ENCODE results near the gene CHST14. TPM values are rescaled to one million over a fixed set of nuclear protein-coding genes. Genes with fewer than 3 reads are reported as not detected.

Gene CHST14
- total RNA-seq, 2 donors from 2014 or later, result 14.9 to 22.3 TPM

- 55% methylated on average over 4 of the region's 4 CpGs for WGBS
- Histone ChIP-seq H3K4me1 (replicated peaks) (no peaks in the 10 kb centered on the region), H3K4me3 (no peak overlapping the region)
Measured at GRCh38 chr15:40456738-40457137, 14.0 kb upstream of the CHST14 start.

GRCh38 chr15:40458495-40459371 lies 12.1 kb upstream of the CHST14 start:
- no peak for DNase-seq (ENCODE audit: low spot score)
- Histone ChIP-seq H3K27me3 (replicated peaks; ENCODE audit: insufficient read depth) (no peaks in the 10 kb centered on the region), H3K27ac (no peak overlapping the region), H3K36me3 (no peaks in the 10 kb centered on the region), H3K4me1 (replicated peaks) (no peaks in the 10 kb centered on the region), H3K4me3 (no peak overlapping the region), H3K9me3 (no peaks in the 10 kb centered on the region)
- intact Hi-C loops (cut with DNase I), result no loop called here
- 97% methylated on average over 24 of the region's 37 CpGs for WGBS
- TF ChIP-seq POLR2AphosphoS5 (IDR thresholded peaks at IDR 0.05) (no peak), POLR2A (IDR thresholded peaks at IDR 0.05) (no peak), CTCF (IDR thresholded peaks at IDR 0.05) (no peak)

More at GRCh38 chr15:40456738-40457137, 14.0 kb upstream of the CHST14 start:
- Histone ChIP-seq H3K27me3 (replicated peaks; ENCODE audit: insufficient read depth) (no peaks in the 10 kb centered on the region), H3K36me3 (no peaks in the 10 kb centered on the region), H3K27ac (no peak overlapping the region), H3K9me3 (no peaks in the 10 kb centered on the region)
- intact Hi-C loops (cut with DNase I), result no loop called here
- no peak for DNase-seq (ENCODE audit: low spot score)
- no peak for TF ChIP-seq POLR2A (IDR thresholded peaks at IDR 0.05)
- TF ChIP-seq POLR2AphosphoS5 (IDR thresholded peaks at IDR 0.05), result no peak
- no peak for TF ChIP-seq CTCF (IDR thresholded peaks at IDR 0.05)

DNA sequence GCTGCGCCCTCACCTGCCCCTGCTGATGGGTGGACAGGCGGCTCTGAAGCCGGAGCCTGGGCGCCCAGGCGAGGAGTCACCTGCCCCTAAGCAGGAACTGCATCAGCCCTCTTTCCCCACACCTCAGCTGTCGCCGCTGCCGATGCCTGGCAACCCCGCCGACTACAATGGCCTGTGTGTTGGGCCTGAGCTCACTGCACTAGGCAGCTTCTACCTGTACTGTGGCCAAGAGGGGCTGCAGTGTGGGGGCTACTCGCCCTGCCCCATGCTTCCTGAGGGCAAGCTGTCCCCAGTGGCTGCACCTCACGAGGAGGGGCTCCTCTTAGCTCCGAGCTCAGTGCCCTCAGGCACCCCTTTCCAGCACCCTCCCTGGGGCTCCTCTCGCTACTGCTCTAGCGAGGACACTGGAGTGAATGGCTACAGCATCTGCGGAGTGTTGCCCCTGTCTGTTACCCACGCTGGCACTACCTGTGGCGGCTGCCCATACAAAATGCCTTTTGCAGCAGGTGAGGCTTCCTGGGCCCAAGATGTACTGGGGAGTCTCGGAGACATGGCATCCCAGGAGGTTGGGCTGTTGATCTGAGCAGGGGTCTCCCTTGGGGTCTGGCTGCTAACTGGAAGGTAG lies 11.3 kb upstream of the CHST14 start:
- over 99% methylated on average over 19 of the region's 19 CpGs for WGBS
- DNase-seq (ENCODE audit: low spot score), result no peak
- Histone ChIP-seq H3K36me3 (no peaks in the 10 kb centered on the region), H3K9me3 (no peaks in the 10 kb centered on the region), H3K27me3 (replicated peaks; ENCODE audit: insufficient read depth) (no peaks in the 10 kb centered on the region), H3K4me1 (replicated peaks) (no peaks in the 10 kb centered on the region), H3K27ac (no peak overlapping the region), H3K4me3 (no peak overlapping the region)
- no peak for TF ChIP-seq CTCF (IDR thresholded peaks at IDR 0.05)
- no peak for TF ChIP-seq POLR2AphosphoS5 (IDR thresholded peaks at IDR 0.05)
- TF ChIP-seq POLR2A (IDR thresholded peaks at IDR 0.05), result no peak
- intact Hi-C loops (cut with DNase I), result no loop called here

GRCh38 chr15:40460404-40460803 lies 10.4 kb upstream of the CHST14 start:
- DNase-seq (ENCODE audit: low spot score), result no peak
- 78% methylated on average over 2 of the region's 2 CpGs for WGBS
- Histone ChIP-seq H3K4me3 (no peak overlapping the region), H3K27me3 (replicated peaks; ENCODE audit: insufficient read depth) (no peaks in the 10 kb centered on the region), H3K36me3 (no peaks in the 10 kb centered on the region), H3K27ac (no peak overlapping the region), H3K9me3 (no peaks in the 10 kb centered on the region), H3K4me1 (replicated peaks) (no peaks in the 10 kb centered on the region)
- intact Hi-C loops (cut with DNase I), result no loop called here
- TF ChIP-seq POLR2AphosphoS5 (IDR thresholded peaks at IDR 0.05) (no peak), POLR2A (IDR thresholded peaks at IDR 0.05) (no peak), CTCF (IDR thresholded peaks at IDR 0.05) (no peak)
